ENCODE results near the gene EFCAB6. TPM values are rescaled to one million over a fixed set of nuclear protein-coding genes. Genes with fewer than 3 reads are reported as not detected.

EFCAB6 gene
- total RNA-seq, 1 experiment from 2014 or later, result not detected

GRCh38 chr22:43800970-43801369, 11.1 kb downstream of the EFCAB6 start:
- H3K9me3 ChIP-seq, result no peaks in the 10 kb centered on the region
- peaks cover 9% of the 10 kb centered on the region for H3K9me3 Mint-ChIP-seq (ENCODE audit: unreplicated experiment)

GRCh38 chr22:43798492-43798891, 13.6 kb downstream of the EFCAB6 start:
- Histone ChIP-seq H3K4me1 (no peaks in the 10 kb centered on the region), H3K27me3 (replicated peaks; ENCODE audit: control insufficient read depth, insufficient read depth, low read length) (no peaks in the 10 kb centered on the region), H3K4me3 (ENCODE audit: low read depth, low read length) (no peak overlapping the region), H3K36me3 (ENCODE audit: control insufficient read depth, insufficient read depth, low read length) (no peaks in the 10 kb centered on the region), H3K9me3 (no peaks in the 10 kb centered on the region)
- Mint-ChIP-seq H3K27ac (ENCODE audit: unreplicated experiment) (no peak overlapping the region), H3K9me3 (ENCODE audit: unreplicated experiment) (peaks cover 9% of the 10 kb centered on the region), H3K36me3 (ENCODE audit: insufficient read depth, unreplicated experiment) (no peaks in the 10 kb centered on the region), H3K27me3 (ENCODE audit: insufficient read depth, unreplicated experiment) (peaks cover 33% of the 10 kb centered on the region), H3K4me1 (ENCODE audit: low read depth, unreplicated experiment) (no peaks in the 10 kb centered on the region), H3K4me3 (ENCODE audit: unreplicated experiment) (no peak overlapping the region)
- no peak for DNase-seq
- ChIA-PET POLR2A (no interaction called here), CTCF (no interaction called here)
- BruUV-seq (replicated peaks), result no TSS peak
- intact Hi-C loops (cut with micrococcal nuclease; ENCODE audit: unreplicated experiment), result no loop called here
- TF ChIP-seq CTCF (IDR thresholded peaks at IDR 0.05; ENCODE audit: insufficient read depth in 1 of 2, low read depth in 1 of 2, low read length in 1 of 2, severe bottlenecking in 1 of 2, unreplicated experiment in 1 of 2), result no peak

More at GRCh38 chr22:43800970-43801369, 11.1 kb downstream of the EFCAB6 start:
- Histone ChIP-seq H3K27me3 (replicated peaks; ENCODE audit: control insufficient read depth, insufficient read depth, low read length) (no peaks in the 10 kb centered on the region), H3K36me3 (ENCODE audit: control insufficient read depth, insufficient read depth, low read length) (no peaks in the 10 kb centered on the region), H3K4me3 (ENCODE audit: low read depth, low read length) (no peak overlapping the region), H3K4me1 (no peaks in the 10 kb centered on the region)
- BruUV-seq (replicated peaks), result no TSS peak
- no peak for DNase-seq
- POLR2A ChIA-PET, result no interaction called here
- Mint-ChIP-seq H3K36me3 (ENCODE audit: insufficient read depth, unreplicated experiment) (no peaks in the 10 kb centered on the region), H3K27ac (ENCODE audit: unreplicated experiment) (no peak overlapping the region), H3K4me1 (ENCODE audit: low read depth, unreplicated experiment) (no peaks in the 10 kb centered on the region), H3K4me3 (ENCODE audit: unreplicated experiment) (no peak overlapping the region), H3K27me3 (ENCODE audit: insufficient read depth, unreplicated experiment) (peaks cover 31% of the 10 kb centered on the region)
- no peak for TF ChIP-seq CTCF (IDR thresholded peaks at IDR 0.05; ENCODE audit: insufficient read depth in 1 of 2, low read depth in 1 of 2, low read length in 1 of 2, severe bottlenecking in 1 of 2, unreplicated experiment in 1 of 2)
- CTCF ChIA-PET, result no interaction called here
- intact Hi-C loops (cut with micrococcal nuclease; ENCODE audit: unreplicated experiment), result no loop called here

GRCh38 chr22:43796567-43796966, 15.5 kb downstream of the EFCAB6 start:
- BruUV-seq (replicated peaks), result no TSS peak
- no peaks in the 10 kb centered on the region for H3K27me3 ChIP-seq (replicated peaks; ENCODE audit: control insufficient read depth, insufficient read depth, low read length)
- H3K4me3 Mint-ChIP-seq (ENCODE audit: unreplicated experiment), result no peak overlapping the region
- peaks cover 9% of the 10 kb centered on the region for H3K9me3 Mint-ChIP-seq (ENCODE audit: unreplicated experiment)
- no peak overlapping the region for H3K4me3 ChIP-seq (ENCODE audit: low read depth, low read length)
- intact Hi-C loops (cut with micrococcal nuclease; ENCODE audit: unreplicated experiment), result no loop called here
- H3K4me1 Mint-ChIP-seq (ENCODE audit: low read depth, unreplicated experiment), result no peaks in the 10 kb centered on the region
- no peak for TF ChIP-seq CTCF (IDR thresholded peaks at IDR 0.05; ENCODE audit: insufficient read depth in 1 of 2, low read depth in 1 of 2, low read length in 1 of 2, severe bottlenecking in 1 of 2, unreplicated experiment in 1 of 2)
- no peaks in the 10 kb centered on the region for H3K9me3 ChIP-seq
- peak in 1 of 2 experiments; percentile 16 for DNase-seq
- ChIA-PET CTCF (interaction anchor here (0.6 kb wide), 2 partner anchors 212 to 410 kb away, joined by 3 read pairs; no protein-coding TSS in a partner anchor), POLR2A (interaction anchor here (0.5 kb wide), 1 partner anchor 15 kb away, joined by 4 read pairs; the partner anchor contains the start of gene EFCAB6)
- H3K27me3 Mint-ChIP-seq (ENCODE audit: insufficient read depth, unreplicated experiment), result peaks cover 23% of the 10 kb centered on the region
- H3K36me3 ChIP-seq (ENCODE audit: control insufficient read depth, insufficient read depth, low read length), result no peaks in the 10 kb centered on the region
- H3K27ac Mint-ChIP-seq (ENCODE audit: unreplicated experiment), result no peak overlapping the region
- no peaks in the 10 kb centered on the region for H3K4me1 ChIP-seq
- H3K36me3 Mint-ChIP-seq (ENCODE audit: insufficient read depth, unreplicated experiment), result no peaks in the 10 kb centered on the region

Data from Caco-2 (cell line).